Uterus (tissue), 4 donors: Measurements from ENCODE around the gene LPP. TPM values are rescaled to one million over a fixed set of nuclear protein-coding genes. Genes with fewer than 3 reads are reported as not detected.

Experiments
- DNase-seq, 2 donors: peaks; one replicate each; pipeline ENCODE4 v3.0.0-alpha.2; 2019 to 2020
- H3K27ac ChIP-seq, 2 donors: fragments of 200-600 bp; sonication (generic); 1 replicate in 1 of 2; 2 replicates in 1 of 2; pipeline ENCODE4 v1.5.1; 2016 to 2018
- H3K27me3 ChIP-seq, 2 donors: fragments of 200-600 bp; sonication (generic); one replicate each; pipeline ENCODE4 v1.5.1; 2018 to 2019; ENCODE audit warnings: control low read depth in 1 of 2
- H3K36me3 ChIP-seq, 2 donors: fragments of 200-600 bp; sonication (generic); one replicate each; pipeline ENCODE4 v1.5.1; 2019; ENCODE audit warnings: control low read depth in 1 of 2
- H3K4me1 ChIP-seq, 2 donors: fragments of 200-600 bp; sonication (generic); one replicate each; pipeline ENCODE4 v1.5.1; 2018 to 2019; ENCODE audit warnings: control low read depth in 1 of 2
- H3K4me3 ChIP-seq, 2 donors: fragments of 200-600 bp; sonication (generic); 1 replicate in 1 of 2; 2 replicates in 1 of 2; pipeline ENCODE4 v1.5.1; 2018 to 2019; ENCODE audit warnings: mild to moderate bottlenecking in 1 of 2
- H3K9me3 ChIP-seq, 2 donors: fragments of 200-600 bp; sonication (generic); one replicate each; pipeline ENCODE4 v1.5.1; 2019; ENCODE audit warnings: control low read depth in 1 of 2
- CTCF ChIP-seq, 4 experiments: fragments of 200-600 bp in 2 of 4; fragments of 450-650 bp in 2 of 4; sonication (generic) in 2 of 4; IDR thresholded peaks; one replicate each; pipeline ENCODE4 v1.5.1; 2016 to 2019; ENCODE audit warnings: antibody characterized with exemption in 4 of 4, mild to moderate bottlenecking in 2 of 4, moderate library complexity in 1 of 4
- POLR2A ChIP-seq, 2 donors: fragments of 450-650 bp; IDR thresholded peaks; one replicate each; pipeline ENCODE4 v1.6.1; 2016; ENCODE audit warnings: antibody characterized with exemption in 2 of 2, mild to moderate bottlenecking in 1 of 2, moderate library complexity in 1 of 2
- intact Hi-C: fragments of 100-400 bp; cut with DNase I; formaldehyde crosslinking; loops from one replicate; pipeline ENCODE4 v1.15.1; 2023; ENCODE audit warnings: low total_unique reads
- total RNA-seq, 4 donors: library from RNA; depleted of rRNA in 3 of 4; stranded (reverse); fragments of >200 nt in 3 of 4; gene quantifications; one replicate each; pipeline versions ENCODE4 v1.1.0 to v1.2.4, GENCODE V29; 2014 to 2023
- donor health status: DM: yes; HTN: yes; CAD: no.

LPP gene
- total RNA-seq, 4 donors from 2014 or later: 180 to 1,374 (median 712) TPM

- Histone ChIP-seq H3K36me3 (no peaks in the 10 kb centered on the region), H3K27ac (peak overlapping the region; percentile 54 to 60), H3K4me1 (no peaks in the 10 kb centered on the region), H3K27me3 (no peaks in the 10 kb centered on the region), H3K4me3 (no peak overlapping the region), H3K9me3 (no peaks in the 10 kb centered on the region)
- intact Hi-C loops: no loop called here
- no peak for DNase-seq
- TF ChIP-seq CTCF (IDR thresholded peaks at IDR 0.05) (no peak), POLR2A (IDR thresholded peaks at IDR 0.05) (no peak)
Observed at GRCh38 chr3:188584162-188584529, 430.2 kb downstream of the LPP start.

- no peaks in the 10 kb centered on the region for H3K36me3 ChIP-seq
- H3K27me3 ChIP-seq: no peaks in the 10 kb centered on the region
- H3K27ac ChIP-seq: peak overlapping the region; percentile 39 to 60
- no peak overlapping the region for H3K4me3 ChIP-seq
- intact Hi-C loops: no loop called here
- no peaks in the 10 kb centered on the region for H3K9me3 ChIP-seq
- DNase-seq: no peak
- no peaks in the 10 kb centered on the region for H3K4me1 ChIP-seq
- TF ChIP-seq CTCF (IDR thresholded peaks at IDR 0.05) (no peak), POLR2A (IDR thresholded peaks at IDR 0.05) (no peak)
Observed at GRCh38 chr3:188584958-188585689, 431.2 kb downstream of the LPP start.

- H3K27ac ChIP-seq: no peak overlapping the region
- H3K4me1 ChIP-seq: no peaks in the 10 kb centered on the region
- DNase-seq: no peak
Observed at GRCh38 chr3:188589071-188589470, 435.1 kb downstream of the LPP start.

GRCh38 chr3:188589771-188590170, 435.8 kb downstream of the LPP start:
- Histone ChIP-seq H3K9me3 (no peaks in the 10 kb centered on the region), H3K4me3 (no peak overlapping the region), H3K4me1 (no peaks in the 10 kb centered on the region), H3K36me3 (no peaks in the 10 kb centered on the region), H3K27ac (no peak overlapping the region), H3K27me3 (no peaks in the 10 kb centered on the region)
- no peak for TF ChIP-seq POLR2A (IDR thresholded peaks at IDR 0.05)
- no peak for TF ChIP-seq CTCF (IDR thresholded peaks at IDR 0.05)
- intact Hi-C loops: no loop called here
- DNase-seq: no peak

More at GRCh38 chr3:188589071-188589470, 435.1 kb downstream of the LPP start:
- intact Hi-C loops: no loop called here
- Histone ChIP-seq H3K4me3 (no peak overlapping the region), H3K9me3 (no peaks in the 10 kb centered on the region), H3K36me3 (no peaks in the 10 kb centered on the region), H3K27me3 (no peaks in the 10 kb centered on the region)
- TF ChIP-seq CTCF (IDR thresholded peaks at IDR 0.05) (no peak), POLR2A (IDR thresholded peaks at IDR 0.05) (no peak)

GRCh38 chr3:188590557-188590956, 436.6 kb downstream of the LPP start:
- TF ChIP-seq CTCF (IDR thresholded peaks at IDR 0.05) (no peak), POLR2A (IDR thresholded peaks at IDR 0.05) (no peak)
- DNase-seq: no peak
- intact Hi-C loops: no loop called here
- Histone ChIP-seq H3K4me3 (no peak overlapping the region), H3K27me3 (no peaks in the 10 kb centered on the region), H3K9me3 (no peaks in the 10 kb centered on the region), H3K4me1 (no peaks in the 10 kb centered on the region), H3K27ac (no peak overlapping the region), H3K36me3 (no peaks in the 10 kb centered on the region)
